C4-2B (cell line): Measurements from ENCODE around the gene PITPNC1.

Experiments used
- CTCF ChIP-seq: fragments of 450-650 bp; conservative IDR thresholded peaks from 2 replicates; pipeline ENCODE4 v1.5.1; 2017; ENCODE audit warnings: mild to moderate bottlenecking
- ZFX ChIP-seq: fragments of 450-650 bp; IDR thresholded peaks from 2 replicates; pipeline ENCODE4 v1.6.1; 2017

DNA sequence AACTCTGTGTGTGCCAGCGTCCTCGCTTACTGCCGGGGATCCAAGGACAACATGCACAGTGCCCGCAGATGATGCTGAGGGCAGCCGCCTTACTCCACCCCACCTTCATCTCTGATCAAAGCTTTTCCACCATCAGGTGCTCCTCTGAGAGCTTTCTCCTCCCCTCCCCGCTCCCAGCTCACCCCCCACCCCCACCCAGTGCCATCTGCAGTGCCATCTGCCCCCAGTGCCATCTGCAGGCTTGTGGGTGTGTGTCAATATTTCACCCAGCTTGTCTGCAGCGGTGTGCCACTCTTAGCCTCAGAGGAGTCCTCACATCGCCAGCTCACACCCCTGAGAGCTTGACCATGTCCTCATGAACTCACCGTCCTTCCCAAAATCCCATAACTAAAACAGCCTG is 242.5 kb downstream of the PITPNC1 start:
- no peak for TF ChIP-seq CTCF
- TF ChIP-seq ZFX = no peak
